RWPE1 (cell line): ENCODE results near the gene ENAH.

Source experiments
- CTCF ChIA-PET: fragments of 350-600 bp; sonication (Branson Sonifier 250); formaldehyde crosslinking; extraction: SDS; loops from one replicate; lab custom pipeline; 2021; lab: Yijun Ruan, JAX
- POLR2A ChIA-PET: fragments of 400-600 bp; formaldehyde crosslinking; extraction: SDS; loops from one replicate; lab custom pipeline; 2020; ENCODE audit warnings: antibody characterized with exemption; ENCODE audit not compliant: low non-redundant PET; lab: Yijun Ruan, JAX
- DNase-seq: peaks from one replicate; pipeline ENCODE4 v3.0.0; 2012; ENCODE audit warnings: low spot score
- H3K27ac ChIP-seq: fragments of 450-650 bp; 2 replicates; pipeline ENCODE4 v1.5.1; 2017
- CTCF ChIP-seq: fragments of 450-650 bp; conservative IDR thresholded peaks from 2 replicates; pipeline ENCODE4 v1.5.1; 2017; ENCODE audit warnings: low read depth, mild to moderate bottlenecking

Gene ENAH

GRCh38 chr1:225667362-225667761 lies 14.4 kb upstream of the ENAH start:
- no peak for DNase-seq
- no peak overlapping the region for H3K27ac ChIP-seq
- no peak for TF ChIP-seq CTCF
- CTCF ChIA-PET = interaction anchor here (0.7 to 2.0 kb wide), 2 partner anchors 13 to 105 kb away, joined by 3 to 7 read pairs; no protein-coding TSS in a partner anchor
- POLR2A ChIA-PET = no interaction called here

GRCh38 chr1:225666495-225666894 lies 13.6 kb upstream of the ENAH start:
- no peak overlapping the region for H3K27ac ChIP-seq
- TF ChIP-seq CTCF = no peak
- DNase-seq = no peak
- ChIA-PET POLR2A (no interaction called here), CTCF (interaction anchor here (2.0 kb wide), 1 partner anchor 106 kb away, joined by 7 read pairs; no protein-coding TSS in a partner anchor)

- H3K27ac ChIP-seq = no peak overlapping the region
- DNase-seq = no peak
- POLR2A ChIA-PET = no interaction called here
- CTCF ChIA-PET = interaction anchor here (0.5 to 0.7 kb wide), 3 partner anchors 11 to 145 kb away, joined by 4 to 7 read pairs (median 4); partner anchors contain the start of gene EPHX1
- no peak for TF ChIP-seq CTCF
Measured at GRCh38 chr1:225664762-225665161, 11.8 kb upstream of the ENAH start.

GRCh38 chr1:225662155-225662554 lies 9.2 kb upstream of the ENAH start:
- no peak overlapping the region for H3K27ac ChIP-seq

GRCh38 chr1:225660544-225660946 lies 7.6 kb upstream of the ENAH start:
- no peak for DNase-seq
- no peak for TF ChIP-seq CTCF
- ChIA-PET CTCF (no interaction called here), POLR2A (no interaction called here)
- no peak overlapping the region for H3K27ac ChIP-seq

More at GRCh38 chr1:225662155-225662554, 9.2 kb upstream of the ENAH start:
- CTCF ChIA-PET = interaction anchor here (0.7 to 1.2 kb wide), 4 partner anchors 76 to 181 kb away, joined by 3 read pairs; no protein-coding TSS in a partner anchor
- no peak for TF ChIP-seq CTCF
- DNase-seq = no peak
- POLR2A ChIA-PET = no interaction called here

GRCh38 chr1:225658041-225658440 lies 5.1 kb upstream of the ENAH start:
- TF ChIP-seq CTCF = no peak
- ChIA-PET POLR2A (no interaction called here), CTCF (interaction anchor here (0.6 kb wide), 2 partner anchors 13 to 205 kb away, joined by 3 to 5 read pairs; no protein-coding TSS in a partner anchor)
- no peak overlapping the region for H3K27ac ChIP-seq
- no peak for DNase-seq
